HEK293 (cell line): ENCODE data around the gene NPIPB2.

Experiments used
- ATF2 ChIP-seq: fragments of 450-650 bp; formaldehyde crosslinking; IDR thresholded peaks from 2 replicates; pipeline ENCODE4 v1.5.1; 2016; ENCODE audit warnings: missing biosample characterization, missing genetic modification characterization, low read depth
- BCL11A ChIP-seq: fragments of 450-650 bp; formaldehyde crosslinking; IDR thresholded peaks from 2 replicates; pipeline ENCODE4 v1.5.1; 2016; ENCODE audit warnings: low read depth, missing biosample characterization, missing genetic modification characterization
- GLI4 ChIP-seq: fragments of 450-650 bp; formaldehyde crosslinking; IDR thresholded peaks from 2 replicates; pipeline ENCODE4 v1.5.1; 2016; ENCODE audit warnings: missing biosample characterization, missing genetic modification characterization
- ZEB2 ChIP-seq: fragments of 450-650 bp; formaldehyde crosslinking; IDR thresholded peaks from 2 replicates; pipeline ENCODE4 v1.5.1; 2016; ENCODE audit warnings: missing biosample characterization, missing genetic modification characterization
- ZFP69B ChIP-seq: fragments of 450-650 bp; formaldehyde crosslinking; IDR thresholded peaks from 2 replicates; pipeline ENCODE4 v1.5.1; 2016; ENCODE audit warnings: missing biosample characterization, missing genetic modification characterization
- ZNF155 ChIP-seq: fragments of 450-650 bp; formaldehyde crosslinking; IDR thresholded peaks from 2 replicates; pipeline ENCODE4 v1.5.1; 2016; ENCODE audit warnings: missing biosample characterization, missing genetic modification characterization
- ZNF514 ChIP-seq: fragments of 450-650 bp; formaldehyde crosslinking; IDR thresholded peaks from 2 replicates; pipeline ENCODE4 v1.5.1; 2016; ENCODE audit warnings: missing biosample characterization, missing genetic modification characterization
- ZNF600 ChIP-seq: fragments of 450-650 bp; formaldehyde crosslinking; IDR thresholded peaks from 2 replicates; pipeline ENCODE4 v1.5.1; 2016; ENCODE audit warnings: missing biosample characterization, missing genetic modification characterization
- ZNF624 ChIP-seq: fragments of 450-650 bp; formaldehyde crosslinking; IDR thresholded peaks from 2 replicates; pipeline ENCODE4 v1.5.1; 2017; ENCODE audit warnings: missing biosample characterization, missing genetic modification characterization
- ZNF76 ChIP-seq: fragments of 450-650 bp; formaldehyde crosslinking; IDR thresholded peaks from 2 replicates; pipeline ENCODE4; 2016; ENCODE audit warnings: low read depth, missing biosample characterization, missing genetic modification characterization, borderline replicate concordance
- TF ChIP-seq, protein P1 (sequence below): fragments of 450-650 bp; formaldehyde crosslinking; IDR thresholded peaks from 2 replicates; pipeline ENCODE4 v1.5.1; 2016; ENCODE audit warnings: missing biosample characterization, missing genetic modification characterization
- TF ChIP-seq, protein P2 (sequence below): fragments of 450-650 bp; formaldehyde crosslinking; IDR thresholded peaks from 2 replicates; pipeline ENCODE4 v1.5.1; 2016; ENCODE audit warnings: missing biosample characterization, missing genetic modification characterization
- TF ChIP-seq, protein P3 (sequence below): fragments of 450-650 bp; formaldehyde crosslinking; optimal IDR thresholded peaks from 2 replicates; pipeline ENCODE3; 2016; ENCODE audit warnings: missing biosample characterization, mild to moderate bottlenecking, missing genetic modification characterization
- TF ChIP-seq, protein P4 (sequence below): fragments of 450-650 bp; formaldehyde crosslinking; IDR thresholded peaks from 2 replicates; pipeline ENCODE4 v1.5.1; 2016; ENCODE audit warnings: missing biosample characterization, missing genetic modification characterization

- TF ChIP-seq ZNF624 (tag by site-specific recombination) (no peak), ZNF514 (tag by site-specific recombination) (no peak), ZNF76 (tag by site-specific recombination) (no peak), ZNF155 (no peak), ZFP69B (no peak), ZNF600 (no peak), BCL11A (no peak), ATF2 (no peak), ZEB2 (tag by site-specific recombination) (no peak), GLI4 (no peak)
- TF ChIP-seq, protein P1, sequence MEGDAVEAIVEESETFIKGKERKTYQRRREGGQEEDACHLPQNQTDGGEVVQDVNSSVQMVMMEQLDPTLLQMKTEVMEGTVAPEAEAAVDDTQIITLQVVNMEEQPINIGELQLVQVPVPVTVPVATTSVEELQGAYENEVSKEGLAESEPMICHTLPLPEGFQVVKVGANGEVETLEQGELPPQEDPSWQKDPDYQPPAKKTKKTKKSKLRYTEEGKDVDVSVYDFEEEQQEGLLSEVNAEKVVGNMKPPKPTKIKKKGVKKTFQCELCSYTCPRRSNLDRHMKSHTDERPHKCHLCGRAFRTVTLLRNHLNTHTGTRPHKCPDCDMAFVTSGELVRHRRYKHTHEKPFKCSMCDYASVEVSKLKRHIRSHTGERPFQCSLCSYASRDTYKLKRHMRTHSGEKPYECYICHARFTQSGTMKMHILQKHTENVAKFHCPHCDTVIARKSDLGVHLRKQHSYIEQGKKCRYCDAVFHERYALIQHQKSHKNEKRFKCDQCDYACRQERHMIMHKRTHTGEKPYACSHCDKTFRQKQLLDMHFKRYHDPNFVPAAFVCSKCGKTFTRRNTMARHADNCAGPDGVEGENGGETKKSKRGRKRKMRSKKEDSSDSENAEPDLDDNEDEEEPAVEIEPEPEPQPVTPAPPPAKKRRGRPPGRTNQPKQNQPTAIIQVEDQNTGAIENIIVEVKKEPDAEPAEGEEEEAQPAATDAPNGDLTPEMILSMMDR (tag by site-specific recombination): no peak
- TF ChIP-seq, protein P2, sequence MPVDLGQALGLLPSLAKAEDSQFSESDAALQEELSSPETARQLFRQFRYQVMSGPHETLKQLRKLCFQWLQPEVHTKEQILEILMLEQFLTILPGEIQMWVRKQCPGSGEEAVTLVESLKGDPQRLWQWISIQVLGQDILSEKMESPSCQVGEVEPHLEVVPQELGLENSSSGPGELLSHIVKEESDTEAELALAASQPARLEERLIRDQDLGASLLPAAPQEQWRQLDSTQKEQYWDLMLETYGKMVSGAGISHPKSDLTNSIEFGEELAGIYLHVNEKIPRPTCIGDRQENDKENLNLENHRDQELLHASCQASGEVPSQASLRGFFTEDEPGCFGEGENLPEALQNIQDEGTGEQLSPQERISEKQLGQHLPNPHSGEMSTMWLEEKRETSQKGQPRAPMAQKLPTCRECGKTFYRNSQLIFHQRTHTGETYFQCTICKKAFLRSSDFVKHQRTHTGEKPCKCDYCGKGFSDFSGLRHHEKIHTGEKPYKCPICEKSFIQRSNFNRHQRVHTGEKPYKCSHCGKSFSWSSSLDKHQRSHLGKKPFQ (tag by site-specific recombination): no peak
- TF ChIP-seq, protein P3, sequence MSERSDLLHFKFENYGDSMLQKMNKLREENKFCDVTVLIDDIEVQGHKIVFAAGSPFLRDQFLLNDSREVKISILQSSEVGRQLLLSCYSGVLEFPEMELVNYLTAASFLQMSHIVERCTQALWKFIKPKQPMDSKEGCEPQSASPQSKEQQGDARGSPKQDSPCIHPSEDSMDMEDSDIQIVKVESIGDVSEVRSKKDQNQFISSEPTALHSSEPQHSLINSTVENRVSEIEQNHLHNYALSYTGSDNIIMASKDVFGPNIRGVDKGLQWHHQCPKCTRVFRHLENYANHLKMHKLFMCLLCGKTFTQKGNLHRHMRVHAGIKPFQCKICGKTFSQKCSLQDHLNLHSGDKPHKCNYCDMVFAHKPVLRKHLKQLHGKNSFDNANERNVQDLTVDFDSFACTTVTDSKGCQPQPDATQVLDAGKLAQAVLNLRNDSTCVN (tag by site-specific recombination): no peak
- TF ChIP-seq, protein P4, sequence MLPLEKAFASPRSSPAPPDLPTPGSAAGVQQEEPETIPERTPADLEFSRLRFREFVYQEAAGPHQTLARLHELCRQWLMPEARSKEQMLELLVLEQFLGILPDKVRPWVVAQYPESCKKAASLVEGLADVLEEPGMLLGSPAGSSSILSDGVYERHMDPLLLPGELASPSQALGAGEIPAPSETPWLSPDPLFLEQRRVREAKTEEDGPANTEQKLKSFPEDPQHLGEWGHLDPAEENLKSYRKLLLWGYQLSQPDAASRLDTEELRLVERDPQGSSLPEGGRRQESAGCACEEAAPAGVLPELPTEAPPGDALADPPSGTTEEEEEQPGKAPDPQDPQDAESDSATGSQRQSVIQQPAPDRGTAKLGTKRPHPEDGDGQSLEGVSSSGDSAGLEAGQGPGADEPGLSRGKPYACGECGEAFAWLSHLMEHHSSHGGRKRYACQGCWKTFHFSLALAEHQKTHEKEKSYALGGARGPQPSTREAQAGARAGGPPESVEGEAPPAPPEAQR (tag by site-specific recombination): no peak
Observed at GRCh38 chr16:11968577-11968976, 26.7 kb upstream of the NPIPB2 start.
